Ovary (tissue), 9 donors: ENCODE data around the gene RASD1. TPM values are rescaled to one million over a fixed set of nuclear protein-coding genes. Genes with fewer than 3 reads are reported as not detected.

Experiments used
- DNase-seq, 5 donors: peaks; one replicate each; pipeline ENCODE4 v3.0.0-alpha.2; 2019 to 2020
- H3K27ac ChIP-seq, 2 donors: fragments of 200-600 bp; one replicate each; pipeline versions ENCODE4 v1.5.1 to v1.8.0; 2019 to 2022
- H3K27me3 ChIP-seq: fragments of 200-600 bp; one replicate; pipeline ENCODE4 v1.8.0; 2022
- H3K36me3 ChIP-seq: fragments of 200-600 bp; sonication (generic); one replicate; pipeline ENCODE4 v1.5.1; 2019
- H3K4me1 ChIP-seq: one replicate; pipeline ENCODE4 v1.8.1; 2013; ENCODE audit warnings: mild to moderate bottlenecking, moderate library complexity; ENCODE audit not compliant: insufficient read depth
- H3K4me3 ChIP-seq: fragments of 200-600 bp; sonication (generic); one replicate; pipeline ENCODE4 v1.5.1; 2017
- H3K9me3 ChIP-seq, 2 donors: fragments of 200-600 bp in 1 of 2; sonication (generic) in 1 of 2; one replicate each; pipeline versions ENCODE4 v1.5.1 to v1.8.1; 2013 to 2019; ENCODE audit warnings: mild to moderate bottlenecking in 1 of 2, moderate library complexity in 1 of 2
- CTCF ChIP-seq, 3 donors: fragments of 450-650 bp in 2 of 3; fragments of 200-600 bp in 1 of 3; IDR thresholded peaks; one replicate each; pipeline versions ENCODE4 v1.5.1 to v1.8.0; 2016 to 2022; ENCODE audit warnings: antibody characterized with exemption in 3 of 3, mild to moderate bottlenecking in 1 of 3
- EP300 ChIP-seq: sonication (generic); formaldehyde crosslinking; IDR thresholded peaks from one replicate; pipeline ENCODE4 v1.6.1; 2017; ENCODE audit warnings: antibody characterized with exemption
- POLR2A ChIP-seq: fragments of 450-650 bp; IDR thresholded peaks from one replicate; pipeline ENCODE4 v1.6.1; 2017; ENCODE audit warnings: antibody characterized with exemption, mild to moderate bottlenecking, moderate library complexity
- WGBS, 3 donors: extraction: QIAGEN DNeasy Blood & Tissue Kit in 1 of 3; methylation state at CpG; one replicate each; pipeline versions ENCODE4 v1.1.5 to v1.1.7; 2013 to 2017; 5-methylcytosine and 5-hydroxymethylcytosine counted together
- intact Hi-C, 4 donors: fragments of 100-400 bp; cut with DNase I; formaldehyde crosslinking; loops; one replicate each; pipeline versions ENCODE4 v1.11.0 to v1.15.1; 2022 to 2023
- polyA plus RNA-seq, 2 donors: library from polyadenylated mRNA; stranded (reverse); fragments of 200-250 nt in 1 of 2; fragments of 350-450 nt in 1 of 2; fragmentation: Illumina TruSeq in 1 of 2; extraction: RNeasy Lipid Tissue Mini Kit (QIAGEN cat#74804) in 1 of 2; gene quantifications; one replicate each; pipeline ENCODE4 v1.2.3, GENCODE V29; 2013 to 2014
- total RNA-seq, 7 donors: library from RNA; depleted of rRNA in 2 of 7; stranded (reverse); fragments of >200 nt in 2 of 7; fragmentation: NEBNext Ultra II Directional in 3 of 7; extraction: Animal tissue kit (Norgen Biotek cat#: 25700) in 3 of 7; gene quantifications; one replicate each; pipeline versions ENCODE4 v1.1.0 to v1.2.4, GENCODE V29; 2016 to 2023
- donor health status: DM: no; HTN: no; CAD: no; lungs with moderate emphysema.
- donor health status: DM: no; HTN: no; CAD: no.
- donor health status: Bipolar disorder and iron deficiency.
- donor health status: DM: yes; HTN: yes; CAD: no.
- donor health status: DM: no; HTN: no; CAD: no.
- donor health status: DM: yes; HTN: yes; CAD: no.

RASD1 gene
- total and polyA plus RNA-seq, 9 donors = 1.9 to 55.9 (median 27.3) TPM

GRCh38 chr17:17511293-17511741 is 15.1 kb upstream of the RASD1 start:
- peak in 1 of 5 donors; percentile 35 for DNase-seq
- intact Hi-C loops = no loop called here
- 81 to 88% (median 83%) methylated on average over 11 to 12 of the region's 12 CpGs for WGBS, 3 donors
- Histone ChIP-seq H3K4me3 (no peak overlapping the region), H3K36me3 (no peaks in the 10 kb centered on the region), H3K27ac (no peak overlapping the region), H3K9me3 (no peaks in the 10 kb centered on the region), H3K27me3 (no peaks in the 10 kb centered on the region), H3K4me1 (no peaks in the 10 kb centered on the region)
- no peak for TF ChIP-seq POLR2A
- TF ChIP-seq EP300 = no peak
- no peak for TF ChIP-seq CTCF (IDR thresholded peaks at IDR 0.05)

GRCh38 chr17:17510456-17511292 is 14.5 kb upstream of the RASD1 start:
- no peaks in the 10 kb centered on the region for H3K27me3 ChIP-seq
- H3K4me3 ChIP-seq = no peak overlapping the region
- H3K27ac ChIP-seq = no peak overlapping the region
- 89 to 92% (median 91%) methylated on average over 20 of the region's 20 CpGs for WGBS, 3 donors
- TF ChIP-seq CTCF (IDR thresholded peaks at IDR 0.05) (no peak), EP300 (no peak), POLR2A (no peak)
- H3K9me3 ChIP-seq = no peaks in the 10 kb centered on the region
- H3K4me1 ChIP-seq = no peaks in the 10 kb centered on the region
- intact Hi-C loops = no loop called here
- DNase-seq = peak in 1 of 5 donors; percentile 27
- H3K36me3 ChIP-seq = no peaks in the 10 kb centered on the region

- DNase-seq = no peak
- intact Hi-C loops = loop anchor here in 1 of 4 donors (10.0 kb wide), 1 partner anchor 105 kb away; no protein-coding TSS in a partner anchor
- Histone ChIP-seq H3K9me3 (no peaks in the 10 kb centered on the region), H3K36me3 (no peaks in the 10 kb centered on the region), H3K27me3 (no peaks in the 10 kb centered on the region), H3K4me1 (no peaks in the 10 kb centered on the region), H3K27ac (no peak overlapping the region), H3K4me3 (no peak overlapping the region)
- 94 to 95% (median 95%) methylated on average over 21 of the region's 21 CpGs for WGBS, 3 donors
- TF ChIP-seq POLR2A (no peak), CTCF (IDR thresholded peaks at IDR 0.05) (no peak), EP300 (no peak)
Observed at GRCh38 chr17:17509601-17510425, 13.6 kb upstream of the RASD1 start.
